Measurements from ENCODE around the gene TMEM116.

Gene TMEM116

DNA sequence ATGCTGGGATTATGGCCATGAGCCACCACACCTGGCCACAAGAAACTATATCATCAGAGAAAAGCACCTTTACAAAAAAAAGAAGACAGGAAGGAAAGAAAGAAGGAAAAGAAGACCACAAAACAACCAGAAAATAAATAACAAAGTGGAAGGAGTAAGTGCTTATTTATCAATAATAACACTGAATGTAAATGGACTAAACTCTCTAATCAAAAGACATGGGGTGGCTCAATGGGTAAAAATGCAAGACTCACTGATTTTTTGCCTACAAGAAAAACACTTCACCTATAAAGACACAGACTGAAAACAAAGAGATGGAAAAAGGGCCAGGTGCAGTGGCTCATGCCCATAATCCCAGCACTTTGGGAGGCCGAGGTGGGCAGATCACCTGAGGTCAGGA lies 105.2 kb downstream of the TMEM116 start:
- TF ChIP-seq YY1 (IDR thresholded peaks at IDR 0.05; ENCODE audit: low read depth) (no peak), EP300 (IDR thresholded peaks at IDR 0.05; ENCODE audit: borderline replicate concordance) (no peak), NFIC (IDR thresholded peaks at IDR 0.05) (no peak), TCF12 (IDR thresholded peaks at IDR 0.05; ENCODE audit: low read depth) (no peak), TEAD4 (IDR thresholded peaks at IDR 0.05) (no peak), CEBPB (IDR thresholded peaks at IDR 0.05) (no peak), REST (IDR thresholded peaks at IDR 0.05; ENCODE audit: low read depth) (no peak), ZBTB7A (IDR thresholded peaks at IDR 0.05; ENCODE audit: low read depth) (no peak)
- TF ChIP-seq, protein P1, sequence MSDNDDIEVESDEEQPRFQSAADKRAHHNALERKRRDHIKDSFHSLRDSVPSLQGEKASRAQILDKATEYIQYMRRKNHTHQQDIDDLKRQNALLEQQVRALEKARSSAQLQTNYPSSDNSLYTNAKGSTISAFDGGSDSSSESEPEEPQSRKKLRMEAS (IDR thresholded peaks at IDR 0.05): no peak

- no peak for TF ChIP-seq YY1 (IDR thresholded peaks at IDR 0.05; ENCODE audit: low read depth)
- TF ChIP-seq CREB1 (IDR thresholded peaks at IDR 0.05; ENCODE audit: low read depth): no peak
- TF ChIP-seq RAD21 (IDR thresholded peaks at IDR 0.05; ENCODE audit: low read depth): no peak
- no peak for TF ChIP-seq EP300 (IDR thresholded peaks at IDR 0.05; ENCODE audit: borderline replicate concordance)
- TF ChIP-seq, protein P1 (IDR thresholded peaks at IDR 0.05): no peak
- no peak for TF ChIP-seq TCF12 (IDR thresholded peaks at IDR 0.05; ENCODE audit: low read depth)
- TF ChIP-seq, protein P2, sequence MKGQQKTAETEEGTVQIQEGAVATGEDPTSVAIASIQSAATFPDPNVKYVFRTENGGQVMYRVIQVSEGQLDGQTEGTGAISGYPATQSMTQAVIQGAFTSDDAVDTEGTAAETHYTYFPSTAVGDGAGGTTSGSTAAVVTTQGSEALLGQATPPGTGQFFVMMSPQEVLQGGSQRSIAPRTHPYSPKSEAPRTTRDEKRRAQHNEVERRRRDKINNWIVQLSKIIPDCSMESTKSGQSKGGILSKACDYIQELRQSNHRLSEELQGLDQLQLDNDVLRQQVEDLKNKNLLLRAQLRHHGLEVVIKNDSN (IDR thresholded peaks at IDR 0.05): no peak
- no peak for TF ChIP-seq TEAD4 (IDR thresholded peaks at IDR 0.05)
- TF ChIP-seq TAF1 (IDR thresholded peaks at IDR 0.05; ENCODE audit: low read depth): no peak
- TF ChIP-seq NFIC (IDR thresholded peaks at IDR 0.05): no peak
- no peak for TF ChIP-seq REST (IDR thresholded peaks at IDR 0.05; ENCODE audit: low read depth)
Measured at GRCh38 chr12:111905502-111905901, 107.5 kb downstream of the TMEM116 start.

GRCh38 chr12:111904446-111904975 lies 108.5 kb downstream of the TMEM116 start:
- TF ChIP-seq YY1 (IDR thresholded peaks at IDR 0.05; ENCODE audit: low read depth) (no peak), CREB1 (IDR thresholded peaks at IDR 0.05; ENCODE audit: low read depth) (no peak), FOXM1 (IDR thresholded peaks at IDR 0.05; ENCODE audit: borderline replicate concordance, low read depth) (no peak), ZBTB7A (IDR thresholded peaks at IDR 0.05; ENCODE audit: low read depth) (no peak), TAF1 (IDR thresholded peaks at IDR 0.05; ENCODE audit: low read depth) (no peak), RAD21 (IDR thresholded peaks at IDR 0.05; ENCODE audit: low read depth) (no peak), CEBPB (IDR thresholded peaks at IDR 0.05) (no peak), REST (IDR thresholded peaks at IDR 0.05; ENCODE audit: low read depth) (no peak), NFIC (IDR thresholded peaks at IDR 0.05) (no peak), EP300 (IDR thresholded peaks at IDR 0.05; ENCODE audit: borderline replicate concordance) (no peak), TCF12 (IDR thresholded peaks at IDR 0.05; ENCODE audit: low read depth) (no peak), TEAD4 (IDR thresholded peaks at IDR 0.05) (no peak), EGR1 (IDR thresholded peaks at IDR 0.05) (no peak)
- TF ChIP-seq, protein P2 (IDR thresholded peaks at IDR 0.05): no peak
- TF ChIP-seq, protein P1 (IDR thresholded peaks at IDR 0.05): no peak

DNA sequence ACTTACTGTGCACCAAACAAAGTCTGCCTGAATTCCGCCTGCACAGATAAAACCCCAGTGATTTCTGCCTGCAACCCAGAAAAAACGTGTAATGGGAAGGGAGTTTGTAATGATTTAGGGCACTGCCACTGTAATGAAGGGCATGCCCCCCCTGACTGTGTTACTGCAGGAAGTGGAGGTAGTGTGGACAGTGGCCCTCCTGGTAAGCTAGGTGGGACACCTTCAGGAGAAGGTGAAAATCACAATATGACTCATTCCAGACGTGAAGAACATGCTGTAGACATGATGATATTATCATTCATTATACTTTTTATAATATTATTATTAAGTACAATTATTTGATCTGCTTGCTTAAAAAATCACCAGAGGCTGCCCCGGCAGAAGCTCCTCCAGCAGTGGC lies 111.8 kb downstream of the TMEM116 start:
- TF ChIP-seq, protein P2 (IDR thresholded peaks at IDR 0.05): no peak
- TF ChIP-seq TCF12 (IDR thresholded peaks at IDR 0.05; ENCODE audit: low read depth): no peak
- TF ChIP-seq NFIC (IDR thresholded peaks at IDR 0.05): no peak
- TF ChIP-seq REST (IDR thresholded peaks at IDR 0.05; ENCODE audit: low read depth): no peak
- no peak for TF ChIP-seq ZBTB7A (IDR thresholded peaks at IDR 0.05; ENCODE audit: low read depth)
- TF ChIP-seq TEAD4 (IDR thresholded peaks at IDR 0.05): no peak
- TF ChIP-seq, protein P1 (IDR thresholded peaks at IDR 0.05): no peak
- TF ChIP-seq RAD21 (IDR thresholded peaks at IDR 0.05; ENCODE audit: low read depth): no peak
- no peak for TF ChIP-seq FOXM1 (IDR thresholded peaks at IDR 0.05; ENCODE audit: borderline replicate concordance, low read depth)
- TF ChIP-seq CREB1 (IDR thresholded peaks at IDR 0.05; ENCODE audit: low read depth): no peak
- no peak for TF ChIP-seq YY1 (IDR thresholded peaks at IDR 0.05; ENCODE audit: low read depth)
- no peak for TF ChIP-seq CEBPB (IDR thresholded peaks at IDR 0.05)

Data from Ishikawa (cell line).